ENCODE data around the gene EDDM3A.
"Not testable (repeated sequence)": the region's sequence is repeated elsewhere in the genome, so short reads cannot be mapped to it uniquely, and the experiment has no call there.

EDDM3A gene

GRCh38 chr14:20698018-20698329 is 47.7 kb upstream of the EDDM3A start:
- Histone ChIP-seq H3K27me3 (ENCODE audit: control insufficient read depth, low read length) (no peaks in the 10 kb centered on the region; the same call in 1 of the 2 replicates), H3K27ac (ENCODE audit: low read depth, low read length) (no peak overlapping the region), H3F3A (ENCODE audit: control insufficient read depth, insufficient read depth) (no peaks in the 10 kb centered on the region), H3K4me3 (ENCODE audit: low read length) (no peak overlapping the region), H3K9me2 (replicated peaks; ENCODE audit: control insufficient read depth, low read length) (no peaks in the 10 kb centered on the region), H3K4me1 (ENCODE audit: control insufficient read depth, low read length) (no peaks in the 10 kb centered on the region), H3K9me3 (ENCODE audit: control insufficient read depth, insufficient read depth, low read length) (no peaks in the 10 kb centered on the region), H3K36me3 (ENCODE audit: control insufficient read depth, low read length) (no peaks in the 10 kb centered on the region), H4K20me1 (ENCODE audit: control insufficient read depth, insufficient read depth, low read depth, low read length) (no peaks in the 10 kb centered on the region), H3K4me2 (ENCODE audit: low read length) (no peak overlapping the region), H3K79me2 (ENCODE audit: control insufficient read depth, low read length) (no peaks in the 10 kb centered on the region)
- TF ChIP-seq, protein P1, sequence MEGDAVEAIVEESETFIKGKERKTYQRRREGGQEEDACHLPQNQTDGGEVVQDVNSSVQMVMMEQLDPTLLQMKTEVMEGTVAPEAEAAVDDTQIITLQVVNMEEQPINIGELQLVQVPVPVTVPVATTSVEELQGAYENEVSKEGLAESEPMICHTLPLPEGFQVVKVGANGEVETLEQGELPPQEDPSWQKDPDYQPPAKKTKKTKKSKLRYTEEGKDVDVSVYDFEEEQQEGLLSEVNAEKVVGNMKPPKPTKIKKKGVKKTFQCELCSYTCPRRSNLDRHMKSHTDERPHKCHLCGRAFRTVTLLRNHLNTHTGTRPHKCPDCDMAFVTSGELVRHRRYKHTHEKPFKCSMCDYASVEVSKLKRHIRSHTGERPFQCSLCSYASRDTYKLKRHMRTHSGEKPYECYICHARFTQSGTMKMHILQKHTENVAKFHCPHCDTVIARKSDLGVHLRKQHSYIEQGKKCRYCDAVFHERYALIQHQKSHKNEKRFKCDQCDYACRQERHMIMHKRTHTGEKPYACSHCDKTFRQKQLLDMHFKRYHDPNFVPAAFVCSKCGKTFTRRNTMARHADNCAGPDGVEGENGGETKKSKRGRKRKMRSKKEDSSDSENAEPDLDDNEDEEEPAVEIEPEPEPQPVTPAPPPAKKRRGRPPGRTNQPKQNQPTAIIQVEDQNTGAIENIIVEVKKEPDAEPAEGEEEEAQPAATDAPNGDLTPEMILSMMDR (IDR thresholded peaks at IDR 0.05; ENCODE audit: low read depth, low read length, poor library complexity, severe bottlenecking): no peak
- TF ChIP-seq EZH2phosphoT487 (IDR thresholded peaks at IDR 0.05; ENCODE audit: borderline replicate concordance, low read length): no peak

GRCh38 chr14:20698934-20699333 is 46.8 kb upstream of the EDDM3A start:
- H3K9me3 ChIP-seq (ENCODE audit: control insufficient read depth, insufficient read depth, low read length): no peaks in the 10 kb centered on the region
- no peaks in the 10 kb centered on the region for H3K4me1 ChIP-seq (ENCODE audit: control insufficient read depth, low read length)
- no peaks in the 10 kb centered on the region for H4K20me1 ChIP-seq (ENCODE audit: control insufficient read depth, insufficient read depth, low read depth, low read length)
- no peaks in the 10 kb centered on the region for H3K9me2 ChIP-seq (replicated peaks; ENCODE audit: control insufficient read depth, low read length)
- no peaks in the 10 kb centered on the region for H3K36me3 ChIP-seq (ENCODE audit: control insufficient read depth, low read length)
- H3F3A ChIP-seq (ENCODE audit: control insufficient read depth, insufficient read depth): no peaks in the 10 kb centered on the region
- no peak overlapping the region for H3K27ac ChIP-seq (ENCODE audit: low read depth, low read length)
- no peak overlapping the region for H3K4me3 ChIP-seq (ENCODE audit: low read length)
- TF ChIP-seq EZH2phosphoT487 (IDR thresholded peaks at IDR 0.05; ENCODE audit: borderline replicate concordance, low read length): no peak
- TF ChIP-seq, protein P1 (IDR thresholded peaks at IDR 0.05; ENCODE audit: low read depth, low read length, poor library complexity, severe bottlenecking): no peak
- H3K27me3 ChIP-seq (ENCODE audit: control insufficient read depth, low read length): no peaks in the 10 kb centered on the region; the same call in 1 of the 2 replicates
- no peaks in the 10 kb centered on the region for H3K79me2 ChIP-seq (ENCODE audit: control insufficient read depth, low read length)
- H3K4me2 ChIP-seq (ENCODE audit: low read length): no peak overlapping the region

- Histone ChIP-seq H3K9me2 (replicated peaks; ENCODE audit: control insufficient read depth, low read length) (no peaks in the 10 kb centered on the region), H3K36me3 (ENCODE audit: control insufficient read depth, low read length) (no peaks in the 10 kb centered on the region), H4K20me1 (ENCODE audit: control insufficient read depth, insufficient read depth, low read depth, low read length) (no peaks in the 10 kb centered on the region), H3K79me2 (ENCODE audit: control insufficient read depth, low read length) (no peaks in the 10 kb centered on the region), H3K4me2 (ENCODE audit: low read length) (no peak overlapping the region), H3K4me3 (ENCODE audit: low read length) (no peak overlapping the region), H3K27me3 (ENCODE audit: control insufficient read depth, low read length) (no peaks in the 10 kb centered on the region; the same call in 1 of the 2 replicates), H3K4me1 (ENCODE audit: control insufficient read depth, low read length) (no peaks in the 10 kb centered on the region), H3K9me3 (ENCODE audit: control insufficient read depth, insufficient read depth, low read length) (no peaks in the 10 kb centered on the region), H3F3A (ENCODE audit: control insufficient read depth, insufficient read depth) (no peaks in the 10 kb centered on the region), H3K27ac (ENCODE audit: low read depth, low read length) (no peak overlapping the region)
- TF ChIP-seq EZH2phosphoT487 (IDR thresholded peaks at IDR 0.05; ENCODE audit: borderline replicate concordance, low read length): no peak
- TF ChIP-seq, protein P1 (IDR thresholded peaks at IDR 0.05; ENCODE audit: low read depth, low read length, poor library complexity, severe bottlenecking): no peak
Observed at GRCh38 chr14:20699931-20700330, 45.8 kb upstream of the EDDM3A start.

- not testable (repeated sequence) for H3K9me2 ChIP-seq (replicated peaks; ENCODE audit: control insufficient read depth, low read length); H3K79me2 ChIP-seq (ENCODE audit: control insufficient read depth, low read length); H3K4me1 ChIP-seq (ENCODE audit: control insufficient read depth, low read length); H3K36me3 ChIP-seq (ENCODE audit: control insufficient read depth, low read length); H3K9me3 ChIP-seq (ENCODE audit: control insufficient read depth, insufficient read depth, low read length); H3K4me3 ChIP-seq (ENCODE audit: low read length); H3F3A ChIP-seq (ENCODE audit: control insufficient read depth, insufficient read depth); H4K20me1 ChIP-seq (ENCODE audit: control insufficient read depth, insufficient read depth, low read depth, low read length); H3K27me3 ChIP-seq (ENCODE audit: control insufficient read depth, low read length); H3K4me2 ChIP-seq (ENCODE audit: low read length); H3K27ac ChIP-seq (ENCODE audit: low read depth, low read length)
Observed at GRCh38 chr14:20700965-20701364, 44.7 kb upstream of the EDDM3A start.
